Occipital lobe (tissue), 2 donors: ENCODE results near the gene PAPPA2. TPM values are rescaled to one million over a fixed set of nuclear protein-coding genes. Genes with fewer than 3 reads are reported as not detected.
"Not testable (repeated sequence)": the region's sequence is repeated elsewhere in the genome, so short reads cannot be mapped to it uniquely, and the experiment has no call there.

Source experiments
- DNase-seq: peaks from one replicate; lab custom pipeline; 2025; lab: John Stamatoyannopoulos, UW
- total RNA-seq: library from RNA; depleted of rRNA; stranded (reverse); fragments of >200 nt; gene quantifications from one replicate; pipeline ENCODE4 v1.2.3, GENCODE V29; 2014

Gene PAPPA2
- total RNA-seq, 1 donor from 2014 or later, result 13.1 TPM

DNA sequence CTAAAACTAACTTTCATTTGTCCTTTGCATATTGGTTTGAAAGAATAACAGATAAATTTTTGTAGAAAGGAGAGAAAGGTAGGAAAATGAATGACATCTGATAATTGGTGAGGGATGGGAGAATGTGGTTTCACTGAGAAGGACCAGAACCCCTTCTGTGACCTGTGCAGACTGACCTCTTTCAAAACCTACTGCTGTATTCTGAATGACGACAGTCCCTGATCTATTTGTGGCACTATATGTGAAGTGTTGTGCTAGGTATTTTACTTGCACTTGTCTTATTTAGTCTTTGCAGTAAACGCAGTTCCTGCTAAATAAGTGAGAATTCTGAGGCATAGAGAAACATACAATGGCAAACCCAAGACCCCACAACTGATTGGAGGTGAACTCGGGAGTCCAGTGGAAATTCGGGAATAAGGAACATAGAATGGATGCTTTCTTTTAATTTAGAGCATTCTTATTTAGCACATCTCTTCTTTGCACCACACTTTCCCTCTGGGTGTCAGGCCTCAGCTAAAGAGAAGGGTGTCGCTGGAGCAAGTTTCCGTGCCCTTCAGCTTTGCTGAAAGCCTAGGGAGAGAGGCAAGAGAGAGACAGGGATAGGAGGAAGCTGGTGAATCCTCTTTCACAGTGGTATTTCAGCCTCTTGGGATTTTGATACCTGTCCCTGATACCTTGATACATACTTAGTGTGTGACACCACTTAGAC, 230.2 kb downstream of the PAPPA2 start:
- DNase-seq, result no peak

DNA sequence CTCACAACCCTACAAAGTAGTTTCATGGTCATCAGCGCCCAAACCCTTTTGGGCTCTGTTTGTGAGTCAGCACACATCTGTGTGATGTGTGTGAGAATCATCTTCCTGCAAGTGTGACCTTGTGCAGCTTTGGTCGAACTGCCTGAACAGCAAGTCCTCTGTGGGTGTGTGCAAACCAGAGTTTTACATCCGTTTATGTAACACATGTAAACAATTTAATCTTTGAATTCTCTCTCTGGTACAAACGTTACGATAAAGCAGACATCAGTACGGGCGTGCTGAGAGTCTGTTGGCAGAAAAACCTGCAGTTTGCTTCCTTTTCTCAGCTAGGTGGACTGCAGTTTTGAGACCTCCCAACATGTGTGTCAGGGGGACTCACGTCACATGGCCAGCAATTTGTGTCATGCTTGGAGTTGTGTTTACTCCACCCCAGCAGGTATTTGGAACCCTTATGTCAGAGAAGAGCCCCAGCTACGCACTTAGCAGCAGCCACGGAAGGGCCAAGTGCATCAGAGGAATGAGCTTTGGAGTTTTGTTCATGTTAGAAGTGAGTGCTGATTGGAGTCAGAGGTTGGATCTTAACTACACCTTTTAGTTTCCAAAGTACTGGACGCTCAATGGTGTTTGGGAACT, 230.8 kb downstream of the PAPPA2 start:
- DNase-seq, result no peak

DNA sequence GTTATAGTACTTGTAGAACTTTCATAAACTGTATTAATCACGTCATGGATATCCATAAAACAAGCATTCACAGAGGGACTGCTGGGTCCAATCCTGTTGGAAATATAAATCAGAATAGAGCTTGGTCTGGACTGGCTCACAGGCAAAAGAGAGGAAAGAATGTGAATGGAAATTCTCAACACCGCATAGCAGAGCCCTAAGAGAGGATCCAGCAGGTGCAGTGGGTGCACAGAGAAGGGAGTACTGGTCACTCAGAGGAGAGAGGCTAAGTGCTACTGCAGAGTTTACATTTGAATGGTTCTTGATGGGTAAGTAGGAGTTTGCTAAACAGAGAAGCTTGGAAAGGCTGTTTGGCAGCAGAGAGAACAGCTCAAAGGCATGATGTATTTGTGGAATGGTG, 231.7 kb downstream of the PAPPA2 start:
- no peak for DNase-seq

DNA sequence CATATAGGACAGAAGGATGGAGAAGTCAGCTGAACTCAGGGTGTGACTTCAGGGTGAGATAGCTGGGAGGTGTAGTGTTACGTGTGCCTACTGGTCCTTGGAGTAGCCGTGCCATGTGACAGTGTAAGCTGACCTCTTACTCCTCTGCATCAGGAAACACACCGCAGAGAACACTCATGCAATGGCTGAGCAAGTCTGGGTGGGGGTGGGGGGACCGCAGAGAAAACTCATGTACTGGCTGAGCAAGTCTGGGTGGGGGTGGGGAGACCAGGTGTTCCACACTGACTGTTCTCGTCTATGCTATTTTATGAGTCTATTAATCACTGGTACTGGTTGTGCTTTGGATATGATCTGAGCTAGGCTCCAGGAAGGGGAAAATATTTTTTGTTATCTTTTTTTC, 233.1 kb downstream of the PAPPA2 start:
- no peak for DNase-seq

DNA sequence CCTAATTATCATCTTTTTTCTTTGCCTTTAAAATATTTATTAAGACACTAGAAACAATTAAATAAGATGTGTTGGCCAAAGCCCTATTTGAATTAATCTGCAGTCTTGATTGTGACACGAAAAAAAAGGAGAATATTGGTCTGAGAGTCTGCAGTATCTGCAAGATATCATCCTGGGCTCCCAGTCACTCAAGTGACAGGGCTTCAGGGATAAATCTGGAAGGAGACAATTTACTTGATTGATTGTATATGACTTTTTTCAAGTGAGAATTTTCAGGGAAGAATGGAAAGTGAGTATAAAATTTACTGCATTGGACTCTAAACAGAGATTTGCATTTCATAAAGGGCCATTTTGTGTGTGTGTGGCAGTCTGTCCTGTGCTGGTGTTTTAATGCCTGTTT, 233.7 kb downstream of the PAPPA2 start:
- no peak for DNase-seq

DNA sequence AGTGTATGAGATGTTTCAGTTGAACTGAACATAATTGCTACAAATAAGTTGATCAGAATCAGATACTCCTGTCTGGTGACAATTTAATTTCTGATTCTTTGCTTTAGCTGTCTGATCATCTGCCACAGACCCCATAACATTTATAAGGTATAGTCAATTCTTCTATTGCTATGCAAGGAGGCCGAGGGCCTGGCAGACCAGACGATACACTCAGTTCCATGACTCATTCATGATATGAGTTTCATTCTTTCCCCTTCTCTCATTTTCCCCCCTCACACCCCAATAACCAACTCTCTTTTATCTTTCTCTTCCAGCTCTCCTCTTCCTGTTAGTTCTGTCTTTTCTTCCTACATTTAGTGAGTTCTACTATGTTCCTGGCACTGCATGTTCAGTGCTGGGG, 236.8 kb downstream of the PAPPA2 start:
- no peak for DNase-seq

DNA sequence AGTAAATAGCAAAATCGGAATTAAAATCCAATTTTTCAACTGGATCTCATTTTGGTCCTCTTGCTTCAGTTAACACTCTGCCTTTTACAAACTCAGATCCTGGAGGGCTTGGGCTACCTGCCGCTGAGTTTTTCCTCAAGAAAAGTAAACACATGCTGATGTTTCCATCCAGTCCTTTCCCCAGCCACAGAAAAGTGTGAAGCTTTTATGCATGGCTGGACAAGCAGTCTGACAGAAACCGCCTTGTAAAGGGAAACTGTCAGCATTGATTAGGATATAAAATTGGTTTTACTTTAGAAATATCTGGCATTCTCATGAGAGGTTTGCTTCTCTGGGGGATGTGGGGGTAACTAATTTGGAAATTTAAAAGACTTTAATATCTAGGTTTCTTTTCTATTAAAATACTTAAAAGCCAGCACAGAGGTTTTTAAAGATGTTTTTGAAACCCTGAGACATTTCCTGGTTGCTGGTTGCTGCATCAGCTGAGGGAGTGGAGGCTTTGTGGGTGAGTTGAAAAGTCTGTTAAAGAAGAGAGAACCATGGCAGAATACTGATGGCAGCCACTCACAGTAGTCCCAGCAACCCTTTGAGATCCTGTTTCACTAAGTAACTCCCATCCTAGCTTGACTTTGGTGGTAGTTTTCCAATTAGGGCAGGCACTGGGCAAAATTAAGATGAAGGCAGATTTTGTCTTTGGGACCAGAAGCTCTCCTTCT, 238.3 kb downstream of the PAPPA2 start:
- DNase-seq, result no peak

DNA sequence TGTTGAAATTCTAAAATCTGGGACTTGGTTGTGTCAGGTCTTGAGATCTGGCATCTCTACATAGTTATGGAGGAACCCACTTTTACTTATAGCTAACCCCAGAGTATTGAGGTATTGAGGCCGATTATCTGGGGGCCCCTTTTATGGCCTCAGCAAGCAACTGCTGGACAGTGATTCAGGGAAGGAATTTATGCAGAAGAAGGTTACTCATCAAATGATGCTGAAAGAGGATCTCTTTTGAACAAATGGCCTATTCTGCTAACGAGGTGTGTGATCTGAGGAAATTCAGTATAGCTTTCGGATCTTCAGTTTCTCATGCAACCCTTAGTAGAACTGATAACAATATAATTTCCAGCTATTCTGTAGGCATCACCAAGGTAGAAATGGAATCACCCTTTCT, 239.9 kb downstream of the PAPPA2 start:
- DNase-seq, result no peak

DNA sequence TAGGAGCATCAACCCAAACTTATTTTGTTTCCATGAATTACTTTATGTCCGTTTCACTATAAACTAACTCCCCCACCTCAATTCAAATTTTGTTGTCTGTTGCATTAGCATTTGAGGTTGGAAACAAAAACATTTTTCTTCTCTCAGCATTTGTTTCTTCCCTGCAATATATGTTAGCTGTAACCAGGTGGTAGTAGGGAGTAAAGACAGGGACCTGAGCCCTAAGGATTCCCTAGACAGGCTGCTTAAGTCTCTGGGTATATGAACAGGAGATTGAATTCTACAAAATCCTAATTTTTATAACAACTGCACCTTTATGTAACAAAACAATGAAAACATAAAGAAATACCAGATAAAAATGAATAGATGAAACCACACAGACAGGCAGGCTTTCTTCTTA, 242.6 kb downstream of the PAPPA2 start:
- DNase-seq, result no peak

DNA sequence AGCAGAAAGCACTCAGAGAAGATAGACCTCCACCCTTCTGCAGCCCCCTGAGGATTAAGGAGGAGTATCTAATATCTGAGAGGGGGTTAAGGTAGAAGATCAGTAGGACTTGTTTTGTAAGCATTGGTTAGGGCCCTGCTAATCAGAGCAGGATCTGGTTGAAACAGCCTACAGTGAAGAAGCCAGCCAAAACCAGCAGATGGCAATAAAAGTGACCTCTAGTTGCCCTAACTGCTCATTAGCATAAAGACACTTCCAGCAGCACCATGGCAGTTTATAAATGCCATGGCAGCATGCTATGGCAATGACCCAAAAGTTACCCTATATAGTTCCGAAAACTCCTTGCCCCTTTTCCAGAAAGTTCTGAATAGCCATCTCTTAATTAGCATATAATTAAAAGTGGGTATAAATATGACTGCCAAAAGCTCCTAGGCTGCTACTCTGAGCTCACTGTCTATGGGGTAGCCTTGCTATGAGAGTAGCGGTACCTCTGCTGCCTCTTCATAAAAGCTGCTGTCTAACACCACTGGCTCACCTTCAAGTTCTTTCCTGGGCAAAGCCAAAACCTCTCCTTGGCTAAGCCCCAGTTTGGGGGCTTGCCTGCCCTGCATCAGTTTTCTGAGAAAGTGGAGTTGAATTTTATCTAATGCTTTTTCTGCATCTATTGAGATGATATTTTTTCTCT, 254.2 kb downstream of the PAPPA2 start:
- no peak for DNase-seq

DNA sequence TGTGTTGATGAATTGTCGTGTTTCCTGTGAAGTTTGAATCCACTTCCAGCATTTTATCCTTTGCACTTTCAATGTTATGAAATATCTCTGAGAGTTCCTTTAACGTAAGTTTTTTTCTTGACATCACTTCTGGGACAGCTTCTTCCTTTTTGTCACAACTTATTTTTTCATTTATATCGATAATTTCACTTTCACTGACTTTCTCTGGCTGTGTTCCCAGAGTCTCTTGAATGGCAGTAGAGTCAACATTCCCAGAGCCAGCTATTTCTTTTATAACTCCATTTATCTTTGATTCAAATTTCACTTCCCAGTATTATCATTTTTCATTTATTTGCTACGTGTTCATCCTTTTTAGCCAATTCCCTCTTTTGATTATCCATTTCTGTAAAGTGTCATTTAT, 256.5 kb downstream of the PAPPA2 start:
- no peak for DNase-seq

DNA sequence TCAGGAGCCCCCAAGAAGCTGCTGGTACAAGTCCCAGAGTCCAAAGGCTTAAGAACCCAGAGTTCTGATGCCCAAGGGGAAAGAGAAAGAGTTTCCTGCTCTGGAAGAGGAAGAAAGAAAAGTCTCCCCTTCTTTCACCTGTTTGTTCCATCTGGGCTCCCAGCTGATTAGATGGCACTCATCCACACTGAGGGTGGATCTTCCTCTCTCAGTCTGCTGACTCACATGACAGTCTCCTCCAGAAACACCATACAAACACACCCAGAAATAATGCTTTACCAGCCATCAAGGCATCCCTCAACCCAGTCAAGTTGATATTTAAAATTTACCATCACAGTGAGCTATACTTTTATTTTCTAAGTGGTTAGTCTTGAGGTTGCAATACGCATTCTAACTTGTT, 257.9 kb downstream of the PAPPA2 start:
- no peak for DNase-seq

DNA sequence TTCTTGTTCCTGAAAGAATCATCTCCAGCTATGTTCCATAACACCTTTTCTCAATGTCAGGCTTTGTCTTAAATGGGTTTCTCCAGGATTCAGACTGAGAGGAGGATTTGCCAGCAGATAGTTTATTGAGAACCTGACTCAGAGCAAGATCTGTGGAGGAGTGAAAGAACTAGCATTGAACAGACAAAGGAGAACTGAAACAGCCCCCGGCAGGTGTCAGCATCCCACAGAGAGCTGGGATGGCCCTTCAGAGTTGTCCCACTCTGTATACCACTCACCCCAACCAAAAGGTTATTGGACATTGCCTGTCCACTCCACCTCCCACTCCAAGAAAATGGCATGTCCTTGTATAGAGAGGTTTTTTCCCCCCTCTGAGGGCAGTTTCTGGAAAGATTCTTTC, 270.7 kb downstream of the PAPPA2 start:
- DNase-seq, result no peak

DNA sequence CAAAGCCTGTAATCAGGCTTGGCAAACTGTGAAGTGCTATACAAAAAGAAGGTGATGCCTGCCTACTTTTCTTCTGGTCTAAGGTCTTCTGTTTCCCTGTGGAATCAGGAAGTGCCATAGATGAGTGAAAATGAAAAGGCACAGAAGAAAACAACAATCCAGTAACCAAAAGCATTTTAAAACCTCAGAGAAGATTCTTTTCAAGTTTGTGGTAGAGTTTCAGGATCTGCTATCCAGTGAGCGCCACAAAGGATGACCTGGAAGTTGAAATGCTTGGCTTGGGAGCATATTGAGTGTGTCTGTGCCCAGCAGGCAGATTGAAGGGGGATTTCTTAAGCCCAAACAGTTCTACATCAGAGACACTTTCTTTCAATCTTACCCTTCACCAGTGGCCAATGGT, 272.2 kb downstream of the PAPPA2 start:
- no peak for DNase-seq

DNA sequence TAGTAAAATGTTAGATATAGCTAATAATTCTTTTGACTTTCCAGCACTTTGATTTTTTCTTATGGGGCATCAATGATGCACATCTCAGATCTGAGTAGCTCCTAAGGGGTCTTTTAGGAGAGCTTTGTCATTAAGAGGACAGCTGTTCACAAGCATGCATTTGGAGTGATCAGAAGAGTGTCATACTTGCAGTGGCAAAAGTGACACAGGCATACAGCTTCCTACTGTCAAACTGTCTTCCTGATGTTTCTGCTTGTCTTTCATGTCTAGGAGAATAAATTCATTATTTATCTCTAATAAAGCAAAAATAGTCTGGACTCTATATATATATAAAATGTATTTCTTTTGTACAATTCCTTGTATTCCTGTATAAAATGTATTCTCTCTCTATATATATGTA, 273.0 kb downstream of the PAPPA2 start:
- DNase-seq, result no peak

DNA sequence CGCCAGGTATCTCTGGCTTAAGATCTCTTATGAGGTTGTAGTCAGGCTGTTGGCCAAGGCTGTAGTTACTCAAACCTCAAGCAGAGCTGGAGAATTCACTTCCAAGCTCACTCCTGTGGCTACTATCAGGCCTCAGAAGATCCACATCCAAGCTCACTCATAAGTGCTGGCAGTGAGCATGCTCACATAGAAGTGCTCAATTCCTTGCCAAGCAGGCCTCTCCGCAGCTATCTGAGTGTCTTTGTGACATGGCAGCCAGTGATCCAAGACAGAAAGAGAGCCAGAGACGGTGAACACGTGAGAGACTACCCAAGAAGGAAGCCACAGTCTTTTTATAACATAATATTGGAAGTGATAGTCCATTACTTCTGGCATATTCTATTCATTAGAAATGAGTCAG, 278.2 kb downstream of the PAPPA2 start:
- no peak for DNase-seq

DNA sequence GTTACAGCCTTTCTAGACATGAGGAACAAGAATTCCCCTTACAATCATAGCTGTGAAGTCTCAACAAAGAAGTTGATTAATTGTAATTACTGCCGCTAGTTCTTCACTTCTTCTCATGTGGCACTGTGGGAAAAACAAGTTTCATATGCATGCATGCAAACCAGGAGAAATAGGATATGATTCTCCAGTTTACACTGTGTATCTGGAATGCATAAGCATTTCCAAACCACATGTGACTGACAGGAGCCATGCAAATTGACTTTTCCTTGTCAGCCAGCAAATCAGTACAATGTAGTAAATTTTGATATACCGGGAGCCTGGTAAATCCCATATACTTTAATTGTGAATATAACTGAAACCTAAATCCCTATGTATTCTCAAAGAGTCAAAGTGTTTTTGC, 279.3 kb downstream of the PAPPA2 start:
- DNase-seq, result no peak

DNA sequence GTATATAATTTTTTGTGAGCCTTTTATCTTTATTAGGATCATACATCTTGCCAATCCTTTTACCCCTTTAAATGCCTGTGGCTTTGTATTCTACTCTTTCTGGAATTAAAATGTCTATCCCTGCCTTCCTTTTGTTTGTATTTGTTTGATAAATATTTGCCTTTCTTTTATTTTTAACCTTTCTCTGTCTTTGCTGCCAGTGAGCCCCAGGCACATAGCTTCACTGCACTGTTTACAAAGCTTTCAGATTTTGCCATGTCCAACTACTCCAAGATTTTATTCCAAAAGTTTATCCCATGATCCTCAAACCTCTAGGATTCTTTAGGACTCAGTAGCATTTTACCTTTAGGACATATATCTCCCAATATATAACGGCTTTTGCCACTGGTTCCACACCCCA, 281.2 kb downstream of the PAPPA2 start:
- DNase-seq, result no peak

DNA sequence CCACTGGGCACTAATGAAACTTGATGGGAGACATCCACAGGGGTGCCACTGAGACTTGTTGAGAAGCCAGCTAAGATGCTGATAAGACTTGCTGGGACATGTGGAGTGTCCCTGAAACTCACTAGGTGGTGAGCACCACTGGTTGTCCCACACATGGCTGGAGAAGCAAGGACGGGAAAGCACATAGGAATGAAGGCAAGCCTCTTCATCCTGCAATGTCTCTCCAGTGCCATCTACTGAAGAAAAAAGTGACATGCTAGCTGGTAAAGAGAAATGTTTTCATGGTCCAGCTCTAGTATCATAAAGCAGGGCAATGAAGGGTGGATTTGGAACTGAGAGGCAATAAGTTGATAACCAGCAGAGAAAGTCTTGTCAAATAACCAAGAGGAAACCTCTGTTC, 283.0 kb downstream of the PAPPA2 start:
- DNase-seq, result no peak

DNA sequence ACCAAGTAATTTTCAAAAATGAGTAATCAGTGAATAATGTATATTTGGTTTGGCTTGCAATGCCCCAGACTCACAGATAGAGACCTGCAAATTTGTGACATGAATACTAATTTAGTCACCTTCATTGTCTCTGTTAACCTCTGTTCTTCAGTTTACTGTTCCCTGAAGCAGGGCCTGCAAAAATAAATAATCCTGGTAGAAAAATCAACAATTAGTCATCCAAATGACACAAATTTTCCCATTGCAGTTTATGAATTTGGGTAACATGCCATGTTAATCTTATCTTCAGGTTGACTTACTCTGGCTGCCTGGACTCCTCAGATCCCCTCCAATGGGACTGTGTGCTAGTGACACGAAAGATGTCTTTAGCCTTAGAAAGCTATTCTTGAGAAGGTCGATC, 289.5 kb downstream of the PAPPA2 start:
- no peak for DNase-seq

DNA sequence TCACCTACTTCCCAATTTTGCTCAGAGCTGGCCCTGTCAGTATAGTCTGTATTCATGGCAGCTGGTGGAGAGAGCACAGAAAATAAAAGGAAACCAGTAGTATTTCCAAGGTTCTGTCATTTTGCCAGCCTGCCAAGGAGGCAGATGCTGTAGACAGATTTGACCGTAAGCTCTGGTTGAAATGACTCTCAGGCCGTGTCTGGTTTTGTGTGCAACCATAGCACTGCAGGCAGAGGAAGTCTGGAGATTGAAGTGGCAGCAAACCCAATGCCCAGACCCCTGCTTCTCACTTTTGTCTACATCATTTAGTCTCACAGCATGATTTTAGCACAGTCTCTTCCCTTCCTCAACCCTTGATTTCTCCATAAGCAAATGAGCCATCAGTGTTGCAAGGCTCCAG, 291.7 kb downstream of the PAPPA2 start:
- DNase-seq, result no peak

DNA sequence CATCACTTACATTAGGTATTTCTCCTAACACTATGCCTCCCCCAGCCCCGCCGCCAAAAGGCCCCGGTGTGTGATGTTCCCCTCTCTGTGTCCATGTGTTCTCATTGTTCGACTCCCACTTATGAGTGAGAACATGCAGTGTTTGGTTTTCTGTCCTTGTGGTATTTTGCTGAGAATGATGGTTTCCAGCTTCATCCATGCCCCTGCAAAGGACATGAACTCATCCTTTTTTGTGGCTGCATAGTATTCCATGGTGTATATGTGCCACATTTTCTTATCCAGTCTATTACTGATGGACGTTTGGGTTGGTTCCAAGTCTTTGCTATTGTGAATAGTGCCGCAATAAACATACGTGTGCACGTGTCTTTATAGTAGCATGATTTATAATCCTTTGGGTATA, 293.8 kb downstream of the PAPPA2 start:
- DNase-seq, result not testable (repeated sequence)
